Nephron (organoid): Measurements from ENCODE around the gene ZEB1.

Source experiments
- H3K27ac Mint-ChIP-seq, 3 experiments: 2 replicates each; pipeline ENCODE4 v1.8.0; 2020; ENCODE audit warnings: mixed read lengths in 3 of 3, mild to moderate bottlenecking in 2 of 3, moderate library complexity in 1 of 3
- H3K27me3 Mint-ChIP-seq: 2 replicates; pipeline ENCODE4 v1.8.0; 2021; ENCODE audit warnings: low read depth, mild to moderate bottlenecking, moderate library complexity, mixed read lengths
- H3K36me3 Mint-ChIP-seq: 2 replicates; pipeline ENCODE4 v1.8.0; 2020; ENCODE audit warnings: low read depth, mixed read lengths
- H3K4me1 Mint-ChIP-seq: 2 replicates; pipeline ENCODE4 v1.8.0; 2020; ENCODE audit warnings: mixed read lengths
- H3K4me3 Mint-ChIP-seq, 3 experiments: 2 replicates each; pipeline ENCODE4 v1.8.0; 2020; ENCODE audit warnings: mild to moderate bottlenecking in 3 of 3, mixed read lengths in 3 of 3, moderate library complexity in 2 of 3
- H3K9me3 Mint-ChIP-seq: 2 replicates; pipeline ENCODE4 v1.8.0; 2020; ENCODE audit warnings: mixed read lengths
- CTCF ChIP-seq, 3 experiments: fragments of 200-600 bp; sonication (generic); IDR thresholded peaks; one replicate each; pipeline ENCODE4 v1.5.0; 2021; ENCODE audit warnings: antibody characterized with exemption in 3 of 3; ENCODE audit not compliant: unreplicated experiment in 3 of 3

The ZEB1 gene

GRCh38 chr10:31381171-31381570 is 62.2 kb downstream of the ZEB1 start:
- no peaks in the 10 kb centered on the region for H3K36me3 Mint-ChIP-seq
- H3K27me3 Mint-ChIP-seq, result no peaks in the 10 kb centered on the region
- TF ChIP-seq CTCF (IDR thresholded peaks at IDR 0.05; ENCODE audit: unreplicated experiment in 3 of 3), result no peak
- H3K4me1 Mint-ChIP-seq, result peaks cover 16% of the 10 kb centered on the region
- H3K27ac Mint-ChIP-seq, result no peak overlapping the region
- no peak overlapping the region for H3K4me3 Mint-ChIP-seq
- H3K9me3 Mint-ChIP-seq, result no peaks in the 10 kb centered on the region

- H3K27ac Mint-ChIP-seq, result no peak overlapping the region
- H3K27me3 Mint-ChIP-seq, result no peaks in the 10 kb centered on the region
- peaks cover 16% of the 10 kb centered on the region for H3K4me1 Mint-ChIP-seq
- H3K9me3 Mint-ChIP-seq, result no peaks in the 10 kb centered on the region
- no peaks in the 10 kb centered on the region for H3K36me3 Mint-ChIP-seq
- TF ChIP-seq CTCF (IDR thresholded peaks at IDR 0.05; ENCODE audit: unreplicated experiment in 3 of 3), result no peak
- H3K4me3 Mint-ChIP-seq, result no peak overlapping the region
Observed at GRCh38 chr10:31381766-31382316, 62.8 kb downstream of the ZEB1 start.

- Mint-ChIP-seq H3K4me1 (peaks cover 16% of the 10 kb centered on the region), H3K27me3 (no peaks in the 10 kb centered on the region)
Observed at GRCh38 chr10:31383810-31384588, 65.0 kb downstream of the ZEB1 start.

GRCh38 chr10:31384589-31384949 is 65.6 kb downstream of the ZEB1 start:
- Mint-ChIP-seq H3K27ac (no peak overlapping the region), H3K9me3 (no peaks in the 10 kb centered on the region), H3K36me3 (peaks cover 11% of the 10 kb centered on the region), H3K4me3 (no peak overlapping the region), H3K27me3 (no peaks in the 10 kb centered on the region), H3K4me1 (peaks cover 16% of the 10 kb centered on the region)
- no peak for TF ChIP-seq CTCF (IDR thresholded peaks at IDR 0.05; ENCODE audit: unreplicated experiment in 3 of 3)

More at GRCh38 chr10:31383810-31384588, 65.0 kb downstream of the ZEB1 start:
- no peaks in the 10 kb centered on the region for H3K9me3 Mint-ChIP-seq
- H3K27ac Mint-ChIP-seq, result no peak overlapping the region
- no peak overlapping the region for H3K4me3 Mint-ChIP-seq
- H3K36me3 Mint-ChIP-seq, result peaks cover 6% of the 10 kb centered on the region
- TF ChIP-seq CTCF (IDR thresholded peaks at IDR 0.05; ENCODE audit: unreplicated experiment in 3 of 3), result no peak

GRCh38 chr10:31390804-31391203 is 71.8 kb downstream of the ZEB1 start:
- Mint-ChIP-seq H3K27ac (no peak overlapping the region), H3K36me3 (peaks cover 15% of the 10 kb centered on the region), H3K27me3 (no peaks in the 10 kb centered on the region), H3K4me1 (peaks cover 12% of the 10 kb centered on the region), H3K4me3 (no peak overlapping the region), H3K9me3 (no peaks in the 10 kb centered on the region)
- TF ChIP-seq CTCF (IDR thresholded peaks at IDR 0.05; ENCODE audit: unreplicated experiment in 3 of 3), result no peak

- no peak for TF ChIP-seq CTCF (IDR thresholded peaks at IDR 0.05; ENCODE audit: unreplicated experiment in 3 of 3)
- H3K27me3 Mint-ChIP-seq, result no peaks in the 10 kb centered on the region
- H3K36me3 Mint-ChIP-seq, result peaks cover 10% of the 10 kb centered on the region
- no peaks in the 10 kb centered on the region for H3K9me3 Mint-ChIP-seq
- H3K4me1 Mint-ChIP-seq, result peaks cover 24% of the 10 kb centered on the region
- H3K27ac Mint-ChIP-seq, result no peak overlapping the region
- no peak overlapping the region for H3K4me3 Mint-ChIP-seq
Observed at GRCh38 chr10:31393844-31394243, 74.8 kb downstream of the ZEB1 start.
